Upper lobe of left lung (tissue), 4 donors: ENCODE results near the gene IFIT1B.

Experiments used
- EP300 ChIP-seq, 4 donors: sonication (generic); formaldehyde crosslinking; IDR thresholded peaks; one replicate each; pipeline ENCODE4 v1.5.1; 2017; ENCODE audit warnings: antibody characterized with exemption in 4 of 4, control low read depth in 2 of 4
- POLR2A ChIP-seq, 4 donors: fragments of 450-650 bp; IDR thresholded peaks; one replicate each; pipeline ENCODE4 v1.5.1; 2016 to 2017; ENCODE audit warnings: antibody characterized with exemption in 4 of 4, mild to moderate bottlenecking in 2 of 4
- POLR2AphosphoS5 ChIP-seq, 2 donors: sonication (generic); formaldehyde crosslinking; IDR thresholded peaks; one replicate each; pipeline ENCODE4 v1.5.1; 2017; ENCODE audit warnings: antibody characterized with exemption in 2 of 2
- TF ChIP-seq, protein P1 (sequence below), 6 experiments: fragments of 450-650 bp in 4 of 6; fragments of 200-600 bp in 2 of 6; sonication (generic) in 2 of 6; IDR thresholded peaks; one replicate each; pipeline ENCODE4 v1.5.1; 2016 to 2019; ENCODE audit warnings: antibody characterized with exemption in 6 of 6

DNA sequence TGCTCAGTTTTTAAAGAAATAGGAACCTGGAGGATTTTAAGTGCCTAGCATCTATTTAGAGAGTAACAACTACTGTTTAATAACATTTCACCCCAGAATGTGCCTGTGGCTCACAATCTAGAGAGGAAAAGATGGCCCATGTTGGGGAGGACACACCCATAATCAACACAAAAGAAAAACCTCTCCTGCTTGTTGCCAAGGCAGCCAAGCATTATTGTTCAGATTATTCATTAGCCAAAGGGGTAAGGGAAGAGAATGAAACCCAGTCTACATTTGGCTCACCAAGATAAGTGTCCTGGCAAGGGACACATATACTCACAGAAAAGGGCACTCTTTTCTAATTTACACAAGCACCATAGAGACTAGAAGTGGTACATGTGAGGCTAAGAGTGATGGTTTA is 17.7 kb upstream of the IFIT1B start:
- TF ChIP-seq, protein P1, sequence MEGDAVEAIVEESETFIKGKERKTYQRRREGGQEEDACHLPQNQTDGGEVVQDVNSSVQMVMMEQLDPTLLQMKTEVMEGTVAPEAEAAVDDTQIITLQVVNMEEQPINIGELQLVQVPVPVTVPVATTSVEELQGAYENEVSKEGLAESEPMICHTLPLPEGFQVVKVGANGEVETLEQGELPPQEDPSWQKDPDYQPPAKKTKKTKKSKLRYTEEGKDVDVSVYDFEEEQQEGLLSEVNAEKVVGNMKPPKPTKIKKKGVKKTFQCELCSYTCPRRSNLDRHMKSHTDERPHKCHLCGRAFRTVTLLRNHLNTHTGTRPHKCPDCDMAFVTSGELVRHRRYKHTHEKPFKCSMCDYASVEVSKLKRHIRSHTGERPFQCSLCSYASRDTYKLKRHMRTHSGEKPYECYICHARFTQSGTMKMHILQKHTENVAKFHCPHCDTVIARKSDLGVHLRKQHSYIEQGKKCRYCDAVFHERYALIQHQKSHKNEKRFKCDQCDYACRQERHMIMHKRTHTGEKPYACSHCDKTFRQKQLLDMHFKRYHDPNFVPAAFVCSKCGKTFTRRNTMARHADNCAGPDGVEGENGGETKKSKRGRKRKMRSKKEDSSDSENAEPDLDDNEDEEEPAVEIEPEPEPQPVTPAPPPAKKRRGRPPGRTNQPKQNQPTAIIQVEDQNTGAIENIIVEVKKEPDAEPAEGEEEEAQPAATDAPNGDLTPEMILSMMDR (IDR thresholded peaks at IDR 0.05): no peak
- TF ChIP-seq POLR2A (IDR thresholded peaks at IDR 0.05) (no peak), POLR2AphosphoS5 (IDR thresholded peaks at IDR 0.05) (no peak), EP300 (IDR thresholded peaks at IDR 0.05) (no peak)
